Esophagus squamous epithelium (tissue), 5 donors: Measurements from ENCODE around the gene LRRN4CL. TPM values are rescaled to one million over a fixed set of nuclear protein-coding genes. Genes with fewer than 3 reads are reported as not detected.

ENCODE experiments used
- DNase-seq: peaks from one replicate; lab custom pipeline; 2025; lab: John Stamatoyannopoulos, UW
- H3K27ac ChIP-seq, 4 donors: fragments of 200-600 bp; sonication (generic); one replicate each; pipeline ENCODE4 v1.5.1; 2016 to 2019; ENCODE audit warnings: mild to moderate bottlenecking in 1 of 4
- H3K27me3 ChIP-seq, 4 donors: fragments of 200-600 bp; sonication (generic); 1 replicate in 3 of 4; 2 replicates in 1 of 4; pipeline versions ENCODE4 v1.5.1 to v1.6.0; 2017 to 2021; ENCODE audit warnings: antibody characterized with exemption in 1 of 4
- H3K36me3 ChIP-seq, 3 donors: fragments of 200-600 bp; sonication (generic); one replicate each; pipeline ENCODE4 v1.5.1; 2016 to 2019
- H3K4me1 ChIP-seq, 3 donors: fragments of 200-600 bp; sonication (generic); one replicate each; pipeline ENCODE4 v1.5.1; 2017 to 2019
- H3K4me3 ChIP-seq, 4 donors: fragments of 200-600 bp; sonication (generic); 1 replicate in 3 of 4; 2 replicates in 1 of 4; pipeline ENCODE4 v1.5.1; 2016 to 2019; ENCODE audit warnings: mild to moderate bottlenecking in 2 of 4, moderate library complexity in 1 of 4
- H3K9me3 ChIP-seq, 3 donors: fragments of 200-600 bp; sonication (generic); one replicate each; pipeline ENCODE4 v1.5.1; 2016 to 2019
- CTCF ChIP-seq, 6 experiments: fragments of 450-650 bp in 4 of 6; fragments of 200-600 bp in 2 of 6; sonication (generic) in 2 of 6; IDR thresholded peaks; one replicate each; pipeline ENCODE4 v1.5.1; 2016 to 2019; ENCODE audit warnings: antibody characterized with exemption in 6 of 6, mild to moderate bottlenecking in 4 of 6, moderate library complexity in 4 of 6
- POLR2A ChIP-seq, 4 donors: fragments of 450-650 bp; IDR thresholded peaks; one replicate each; pipeline ENCODE4 v1.6.1; 2017; ENCODE audit warnings: antibody characterized with exemption in 4 of 4, mild to moderate bottlenecking in 4 of 4, moderate library complexity in 3 of 4
- WGBS, 2 donors: methylation state at CpG; one replicate each; pipeline ENCODE4 v1.1.5; 2018; 5-methylcytosine and 5-hydroxymethylcytosine counted together
- intact Hi-C: fragments of 100-400 bp; cut with DNase I; formaldehyde crosslinking; loops from one replicate; pipeline ENCODE4 v1.15.0; 2022
- total RNA-seq, 4 donors: library from RNA; depleted of rRNA; stranded (reverse); fragments of >200 nt; gene quantifications; one replicate each; pipeline ENCODE4 v1.1.0, GENCODE V29; 2016
- donor health status: DM: yes; HTN: yes; CAD: no.

Gene LRRN4CL
- total RNA-seq, 4 donors from 2014 or later = 0.27 to 12.0 (median 4.5) TPM

- intact Hi-C loops = loop anchor here (5.0 to 10.0 kb wide), 2 partner anchors 34 to 137 kb away; partner anchors contain the start of gene POLR2G
- WGBS, 2 donors = 1% methylated on average over 20 of the region's 20 CpGs
- H3K4me1 ChIP-seq = peaks cover 29 to 73% (median 31%) of the 10 kb centered on the region in 3 donors
- no peaks in the 10 kb centered on the region for H3K9me3 ChIP-seq
- DNase-seq = peak; percentile 78
- H3K36me3 ChIP-seq = peaks cover 8 to 41% (median 8%) of the 10 kb centered on the region in 3 donors
- peak overlapping the region; percentile 72 to 93 (median 77) for H3K4me3 ChIP-seq
- peak overlapping the region; percentile 92 to 99 (median 94) for H3K27ac ChIP-seq
- no peak for TF ChIP-seq CTCF (IDR thresholded peaks at IDR 0.05)
- TF ChIP-seq POLR2A (IDR thresholded peaks at IDR 0.05) = no peak
- no peaks in the 10 kb centered on the region for H3K27me3 ChIP-seq
Measured at GRCh38 chr11:62727872-62728170, 38.5 kb upstream of the LRRN4CL start.

GRCh38 chr11:62727165-62727871 is 38.0 kb upstream of the LRRN4CL start, which contains the start of gene HNRNPUL2:
HNRNPUL2 (minus strand) TSS chr11:62727457; CDS start chr11:62727156, 301 bp downstream.
- DNase-seq = peak; percentile 81
- H3K4me1 ChIP-seq = peaks cover 29 to 68% (median 29%) of the 10 kb centered on the region in 3 donors
- H3K36me3 ChIP-seq = peaks cover 13 to 41% (median 13%) of the 10 kb centered on the region in 3 donors
- H3K9me3 ChIP-seq = no peaks in the 10 kb centered on the region
- H3K4me3 ChIP-seq = peak within 1 kb of the TSS; percentile 72 to 93 (median 77)
- intact Hi-C loops = loop anchor here (5.0 to 10.0 kb wide), 2 partner anchors 35 to 137 kb away; partner anchors contain the start of gene POLR2G
- peak within 1 kb of the TSS; percentile 92 to 99 (median 94) for H3K27ac ChIP-seq
- 0% methylated on average over 6 to 19 of the region's 72 CpGs for WGBS, 2 donors
- H3K27me3 ChIP-seq = no peaks in the 10 kb centered on the region
- TF ChIP-seq CTCF (IDR thresholded peaks at IDR 0.05) = peak in 2 of 6 experiments; percentile 2 to 8
- TF ChIP-seq POLR2A (IDR thresholded peaks at IDR 0.05) = peak in 3 of 4 donors; percentile 85 to 97 (median 90)

GRCh38 chr11:62726915-62727164 is 37.5 kb upstream of the LRRN4CL start:
- Histone ChIP-seq H3K27ac (peak overlapping the region; percentile 92 to 99 (median 94)), H3K36me3 (peaks cover 17 to 42% (median 17%) of the 10 kb centered on the region in 3 donors), H3K27me3 (no peaks in the 10 kb centered on the region), H3K9me3 (no peaks in the 10 kb centered on the region), H3K4me3 (peak overlapping the region; percentile 72 to 93 (median 77)), H3K4me1 (peaks cover 28 to 67% (median 29%) of the 10 kb centered on the region in 3 donors)
- WGBS, 2 donors = no CpG with 5 or more reads among the region's 37 CpGs
- TF ChIP-seq CTCF (IDR thresholded peaks at IDR 0.05) (peak in 2 of 6 experiments; percentile 2 to 13), POLR2A (IDR thresholded peaks at IDR 0.05) (no peak)
- intact Hi-C loops = loop anchor here (5.0 to 10.0 kb wide), 2 partner anchors 35 to 138 kb away; partner anchors contain the start of gene POLR2G
- no peak for DNase-seq

- H3K36me3 ChIP-seq = peaks cover 21 to 43% (median 21%) of the 10 kb centered on the region in 3 donors
- no peaks in the 10 kb centered on the region for H3K9me3 ChIP-seq
- peak overlapping the region; percentile 72 to 93 (median 77) for H3K4me3 ChIP-seq
- TF ChIP-seq POLR2A (IDR thresholded peaks at IDR 0.05) (no peak), CTCF (IDR thresholded peaks at IDR 0.05) (no peak)
- peaks cover 28 to 67% (median 29%) of the 10 kb centered on the region in 3 donors for H3K4me1 ChIP-seq
- DNase-seq = no peak
- WGBS, 2 donors = 0% methylated on average over 10 to 30 of the region's 51 CpGs
- intact Hi-C loops = loop anchor here (5.0 to 10.0 kb wide), 2 partner anchors 36 to 138 kb away; partner anchors contain the start of gene POLR2G
- no peaks in the 10 kb centered on the region for H3K27me3 ChIP-seq
- H3K27ac ChIP-seq = peak overlapping the region; percentile 92 to 99 (median 94)
Measured at GRCh38 chr11:62726156-62726914, 37.0 kb upstream of the LRRN4CL start.
